ENCODE measurements around the gene CCL22.

Gene CCL22

GRCh38 chr16:57377080-57377841 lies 18.7 kb downstream of the CCL22 start:
- DNase-seq = peak; percentile 3

DNA sequence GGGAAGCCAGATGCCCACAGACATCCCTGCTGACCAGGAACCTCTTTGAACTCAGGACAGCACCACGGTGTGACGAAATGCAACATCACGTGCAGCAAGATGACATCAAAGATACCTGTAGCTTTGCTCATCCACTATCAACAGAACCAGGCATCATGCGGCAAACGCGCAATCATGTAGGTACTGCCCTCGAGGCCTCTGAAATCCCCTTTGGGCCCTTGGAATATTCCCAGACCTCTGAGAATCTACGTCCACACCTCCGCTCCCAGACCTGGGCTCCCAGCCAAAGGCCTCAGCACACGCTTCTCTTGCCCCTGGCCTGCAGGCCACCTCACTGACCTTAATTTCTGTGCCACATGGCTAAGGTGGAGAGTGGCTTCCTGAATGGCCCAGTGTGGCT lies 21.0 kb downstream of the CCL22 start:
- no peak for DNase-seq

GRCh38 chr16:57380671-57381462 lies 22.3 kb downstream of the CCL22 start:
- DNase-seq = no peak

- DNase-seq = no peak
Measured at GRCh38 chr16:57381791-57382534, 23.4 kb downstream of the CCL22 start.

GRCh38 chr16:57382535-57383275 lies 24.1 kb downstream of the CCL22 start:
- no peak for DNase-seq

GRCh38 chr16:57383276-57384247 lies 25.0 kb downstream of the CCL22 start:
- no peak for DNase-seq

GRCh38 chr16:57384248-57385070 lies 25.9 kb downstream of the CCL22 start:
- no peak for DNase-seq

DNA sequence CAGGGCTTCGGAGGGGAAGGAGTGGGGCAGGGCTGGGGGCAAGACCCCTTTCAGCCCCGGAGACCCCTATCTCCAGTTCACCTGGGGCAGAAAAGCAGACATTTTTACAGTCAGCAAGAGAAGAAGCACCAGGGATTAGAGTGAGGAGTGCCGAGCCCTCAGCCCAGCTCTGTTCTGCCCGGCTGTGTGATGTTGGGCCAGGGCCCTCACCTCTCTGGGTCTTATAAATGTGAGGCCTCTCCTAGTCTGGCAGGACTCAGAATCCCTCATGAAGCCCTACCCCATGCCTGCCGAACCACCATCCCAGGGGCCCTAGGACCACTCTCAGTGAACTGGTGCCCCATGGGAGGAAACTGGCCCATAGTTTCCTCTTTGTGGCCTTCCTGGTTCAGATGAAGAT lies 26.5 kb downstream of the CCL22 start:
- no peak for DNase-seq

GRCh38 chr16:57386381-57386951 lies 27.9 kb downstream of the CCL22 start:
- no peak for DNase-seq

- DNase-seq = no peak
Measured at GRCh38 chr16:57387598-57388354, 29.2 kb downstream of the CCL22 start.

DNA sequence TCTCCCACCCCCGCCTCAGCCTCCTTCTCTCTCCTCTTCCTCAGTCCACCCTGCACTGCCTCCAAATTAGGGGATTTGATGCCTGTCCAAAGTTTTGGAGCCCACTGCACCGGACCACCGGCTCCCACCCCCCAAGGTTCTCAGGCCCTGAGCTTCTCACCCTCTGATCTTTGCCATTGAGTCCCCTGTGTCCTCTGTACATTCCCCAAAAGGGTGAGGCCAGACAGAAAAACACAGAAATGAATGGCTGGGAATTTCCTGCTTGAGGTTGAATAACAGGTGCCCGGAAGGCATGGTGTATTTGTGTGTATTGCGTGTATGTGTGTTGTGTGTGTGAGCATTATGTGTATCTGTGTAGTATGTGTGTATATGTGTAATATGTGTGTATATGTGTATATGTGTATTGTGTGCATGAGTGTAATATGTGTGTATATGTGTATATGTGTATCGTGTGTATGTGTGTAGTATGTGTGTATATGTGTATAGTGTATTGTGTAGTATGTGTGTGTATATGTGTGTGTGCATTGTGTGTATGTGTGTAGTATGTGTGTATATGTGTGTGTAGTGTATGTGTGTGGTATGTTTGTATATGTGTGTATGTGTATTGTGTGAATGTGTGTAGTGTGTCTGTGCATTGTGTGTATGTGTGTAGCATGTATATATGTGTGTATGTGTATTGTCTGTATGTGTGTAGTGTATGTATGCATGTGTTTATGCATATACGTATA lies 29.9 kb downstream of the CCL22 start:
- no peak for DNase-seq

DNA sequence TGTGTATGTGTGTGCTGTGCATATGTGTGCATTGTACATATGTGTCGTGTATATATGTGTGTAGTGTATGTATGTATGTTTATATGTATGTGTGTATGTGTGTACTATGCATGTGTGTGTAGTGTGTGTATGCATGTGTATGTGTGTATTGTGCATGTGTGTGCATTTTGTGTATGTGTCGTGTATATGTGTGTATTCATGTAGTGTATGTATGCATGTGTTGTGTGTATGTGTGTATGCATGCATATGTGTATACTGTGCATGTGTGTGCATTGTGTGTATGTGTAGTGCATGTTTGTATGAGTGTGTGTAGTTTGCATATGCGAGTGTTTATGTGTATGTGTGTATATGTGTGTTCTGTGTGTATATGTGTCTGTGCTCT lies 30.5 kb downstream of the CCL22 start:
- no peak for DNase-seq

GRCh38 chr16:57390636-57391295 lies 32.2 kb downstream of the CCL22 start:
- no peak for DNase-seq

- DNase-seq = no peak
Measured at GRCh38 chr16:57391300-57391699, 32.7 kb downstream of the CCL22 start.

GRCh38 chr16:57391708-57392107 lies 33.1 kb downstream of the CCL22 start:
- no peak for DNase-seq

- DNase-seq = no peak
Measured at GRCh38 chr16:57392694-57393093, 34.1 kb downstream of the CCL22 start.

GRCh38 chr16:57394444-57394843 lies 35.9 kb downstream of the CCL22 start:
- DNase-seq = no peak

DNA sequence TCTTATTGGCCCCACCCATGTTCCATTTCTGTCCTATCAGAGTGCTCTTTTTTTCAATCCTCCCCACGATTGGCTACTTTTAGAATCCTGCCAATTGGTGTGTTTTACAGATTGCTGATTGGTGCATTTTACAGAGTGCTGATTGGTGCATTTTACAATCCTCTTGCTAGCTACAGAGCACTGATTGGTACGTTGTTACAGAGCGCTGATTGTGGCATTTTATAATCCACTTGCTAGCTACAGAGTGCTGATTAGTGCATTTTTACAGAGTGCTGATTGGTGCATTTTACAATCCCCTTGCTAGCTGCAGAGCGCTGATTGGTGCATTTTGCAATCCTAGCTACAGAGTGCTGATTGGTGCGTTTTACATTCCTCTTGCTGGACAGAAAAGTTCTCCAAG lies 36.4 kb downstream of the CCL22 start:
- no peak for DNase-seq

Data from stimulated activated CD4-positive, alpha-beta T cell treated with anti-CD3 and anti-CD28 coated beads, Interleukin-12 subunit alpha, Interleukin-12 subunit beta, amount 100 ng/mL, for 4 hours (primary cell).